Measurements from ENCODE around the gene CD68.

Gene CD68

GRCh38 chr17:7570351-7570750, 9.1 kb upstream of the CD68 start:
- Histone ChIP-seq H3K27ac (no peak overlapping the region), H3K4me3 (ENCODE audit: low read depth, low read length) (no peak overlapping the region), H3K27me3 (replicated peaks) (no peaks in the 10 kb centered on the region), H3K36me3 (replicated peaks) (peaks cover 66% of the 10 kb centered on the region)
- in situ Hi-C loops (cut with HindIII; ENCODE audit: low pct_ligation_motif_present, low sequenced_read_pairs) = no loop called here
- TF ChIP-seq CTCF (IDR thresholded peaks at IDR 0.05; ENCODE audit: low read depth, low read length, missing control alignments) = no peak
- DNase-seq = no peak

GRCh38 chr17:7572338-7572587, 7.2 kb upstream of the CD68 start:
- TF ChIP-seq CTCF (IDR thresholded peaks at IDR 0.05; ENCODE audit: low read depth, low read length, missing control alignments) = no peak
- peaks cover 70% of the 10 kb centered on the region for H3K36me3 ChIP-seq (replicated peaks)
- in situ Hi-C loops (cut with HindIII; ENCODE audit: low pct_ligation_motif_present, low sequenced_read_pairs) = no loop called here

GRCh38 chr17:7572588-7573323, 6.7 kb upstream of the CD68 start:
- Histone ChIP-seq H3K4me3 (ENCODE audit: low read depth, low read length) (peak overlapping the region; percentile 95), H3K27ac (peak overlapping the region; percentile 91), H3K36me3 (replicated peaks) (peaks cover 71% of the 10 kb centered on the region), H3K27me3 (replicated peaks) (no peaks in the 10 kb centered on the region)
- TF ChIP-seq CTCF (IDR thresholded peaks at IDR 0.05; ENCODE audit: low read depth, low read length, missing control alignments) = no peak
- in situ Hi-C loops (cut with HindIII; ENCODE audit: low pct_ligation_motif_present, low sequenced_read_pairs) = no loop called here
- peak; percentile 99 for DNase-seq

More at GRCh38 chr17:7572338-7572587, 7.2 kb upstream of the CD68 start:
- DNase-seq = no peak
- Histone ChIP-seq H3K27ac (peak overlapping the region; percentile 63), H3K4me3 (ENCODE audit: low read depth, low read length) (peak overlapping the region; percentile 63), H3K27me3 (replicated peaks) (no peaks in the 10 kb centered on the region)

DNA sequence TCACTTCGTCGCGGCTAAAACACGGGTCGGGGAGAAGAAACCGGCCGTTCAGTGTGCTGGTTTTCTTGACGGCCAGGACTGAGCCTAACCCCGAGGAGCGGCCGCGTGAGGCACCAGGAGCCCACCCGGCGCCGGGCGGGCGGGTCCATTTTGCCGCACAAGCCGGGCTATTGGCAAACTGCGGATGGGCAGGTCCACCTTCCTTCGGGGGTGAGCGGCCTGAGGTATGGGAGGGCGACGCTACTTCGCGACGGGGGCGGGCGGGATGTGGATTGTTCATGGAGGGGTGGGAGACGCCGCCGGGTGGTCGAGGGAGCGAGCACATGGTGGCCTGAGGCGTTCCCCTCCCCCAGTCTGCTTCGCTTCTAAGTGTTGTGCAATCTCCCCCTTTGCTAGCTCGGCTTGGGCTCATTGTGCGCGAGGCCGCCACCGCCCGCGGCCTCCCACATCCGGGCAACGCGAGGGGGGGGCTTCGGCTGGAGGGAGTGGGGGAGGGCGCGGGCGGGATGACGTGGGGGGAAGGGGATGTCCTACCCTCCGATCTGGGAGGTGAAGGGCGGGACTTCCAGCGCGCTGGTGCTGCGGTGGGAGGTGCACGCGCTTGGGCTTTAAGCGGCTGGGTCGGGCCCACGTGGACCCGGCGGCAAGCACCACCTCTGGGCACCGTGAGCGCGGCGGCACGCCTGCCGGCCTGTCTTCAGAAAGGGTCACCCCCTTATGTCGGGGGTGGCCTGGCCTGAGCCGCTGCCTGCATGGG, 5.9 kb upstream of the CD68 start:
- peak; percentile 80 for DNase-seq
- no peaks in the 10 kb centered on the region for H3K27me3 ChIP-seq (replicated peaks)
- in situ Hi-C loops (cut with HindIII; ENCODE audit: low pct_ligation_motif_present, low sequenced_read_pairs) = no loop called here
- H3K4me3 ChIP-seq (ENCODE audit: low read depth, low read length) = peak overlapping the region; percentile 95
- TF ChIP-seq CTCF (IDR thresholded peaks at IDR 0.05; ENCODE audit: low read depth, low read length, missing control alignments) = no peak
- peak overlapping the region; percentile 91 for H3K27ac ChIP-seq
- H3K36me3 ChIP-seq (replicated peaks) = peaks cover 78% of the 10 kb centered on the region

- peak overlapping the region; percentile 95 for H3K4me3 ChIP-seq (ENCODE audit: low read depth, low read length)
These were observed 5.1 kb upstream of the CD68 start for GRCh38 chr17:7574176-7574953.

More at GRCh38 chr17:7574176-7574953, 5.1 kb upstream of the CD68 start:
- in situ Hi-C loops (cut with HindIII; ENCODE audit: low pct_ligation_motif_present, low sequenced_read_pairs) = no loop called here
- Histone ChIP-seq H3K36me3 (replicated peaks) (peaks cover 80% of the 10 kb centered on the region), H3K27me3 (replicated peaks) (no peaks in the 10 kb centered on the region), H3K27ac (peak overlapping the region; percentile 91)
- no peak for DNase-seq
- no peak for TF ChIP-seq CTCF (IDR thresholded peaks at IDR 0.05; ENCODE audit: low read depth, low read length, missing control alignments)
